ENCODE results near the gene CST4.
"Not testable (repeated sequence)": the region's sequence is repeated elsewhere in the genome, so short reads cannot be mapped to it uniquely, and the experiment has no call there.

CST4 gene

GRCh38 chr20:23691675-23692074 is 2.8 kb upstream of the CST4 start:
- no peak for DNase-seq
- TF ChIP-seq GATA1 (IDR thresholded peaks at IDR 0.05; ENCODE audit: low read depth, low read length) (no peak), POLR2A (IDR thresholded peaks at IDR 0.05; ENCODE audit: low read length) (no peak)

- TF ChIP-seq GATA1 (IDR thresholded peaks at IDR 0.05; ENCODE audit: low read depth, low read length) (no peak), POLR2A (IDR thresholded peaks at IDR 0.05; ENCODE audit: low read length) (no peak)
- no peak for DNase-seq
Observed at GRCh38 chr20:23690581-23690980, 1.7 kb upstream of the CST4 start.

GRCh38 chr20:23689399-23689690 is 507 bp upstream of the CST4 start:
- no peak for DNase-seq
- TF ChIP-seq GATA1 (IDR thresholded peaks at IDR 0.05; ENCODE audit: low read depth, low read length) (no peak), POLR2A (IDR thresholded peaks at IDR 0.05; ENCODE audit: low read length) (no peak)

GRCh38 chr20:23687986-23688385 is 852 bp downstream of the CST4 start:
- no peak for TF ChIP-seq POLR2A (IDR thresholded peaks at IDR 0.05; ENCODE audit: low read length)
- no peak for TF ChIP-seq GATA1 (IDR thresholded peaks at IDR 0.05; ENCODE audit: low read depth, low read length)

GRCh38 chr20:23686046-23686750 is 2.6 kb downstream of the CST4 start:
- TF ChIP-seq POLR2A (IDR thresholded peaks at IDR 0.05; ENCODE audit: low read length) = no peak
- no peak for TF ChIP-seq GATA1 (IDR thresholded peaks at IDR 0.05; ENCODE audit: low read depth, low read length)
- no peak for DNase-seq

More at GRCh38 chr20:23687986-23688385, 852 bp downstream of the CST4 start:
- DNase-seq = no peak

- not testable (repeated sequence) for DNase-seq
Observed at GRCh38 chr20:23685529-23685896, 3.3 kb downstream of the CST4 start.

- no peak for DNase-seq
- no peak for TF ChIP-seq GATA1 (IDR thresholded peaks at IDR 0.05; ENCODE audit: low read depth, low read length)
- TF ChIP-seq POLR2A (IDR thresholded peaks at IDR 0.05; ENCODE audit: low read length) = no peak
Observed at GRCh38 chr20:23684261-23684660, 4.6 kb downstream of the CST4 start.

- no peak for TF ChIP-seq GATA1 (IDR thresholded peaks at IDR 0.05; ENCODE audit: low read depth, low read length)
- TF ChIP-seq POLR2A (IDR thresholded peaks at IDR 0.05; ENCODE audit: low read length) = no peak
- DNase-seq = no peak
Observed at GRCh38 chr20:23683807-23684206, 5.0 kb downstream of the CST4 start.

- TF ChIP-seq GATA1 (IDR thresholded peaks at IDR 0.05; ENCODE audit: low read depth, low read length) = no peak
- no peak for TF ChIP-seq POLR2A (IDR thresholded peaks at IDR 0.05; ENCODE audit: low read length)
- no peak for DNase-seq
Observed at GRCh38 chr20:23683281-23683680, 5.6 kb downstream of the CST4 start.

GRCh38 chr20:23680146-23680545 is 8.7 kb downstream of the CST4 start:
- TF ChIP-seq GATA1 (IDR thresholded peaks at IDR 0.05; ENCODE audit: low read depth, low read length) (no peak), POLR2A (IDR thresholded peaks at IDR 0.05; ENCODE audit: low read length) (no peak)
- no peak for DNase-seq

GRCh38 chr20:23679133-23680092 is 9.4 kb downstream of the CST4 start:
- TF ChIP-seq GATA1 (IDR thresholded peaks at IDR 0.05; ENCODE audit: low read depth, low read length) (no peak), POLR2A (IDR thresholded peaks at IDR 0.05; ENCODE audit: low read length) (no peak)

GRCh38 chr20:23673209-23673608 is 15.6 kb downstream of the CST4 start:
- DNase-seq = no peak
- TF ChIP-seq POLR2A (IDR thresholded peaks at IDR 0.05; ENCODE audit: low read length) (no peak), GATA1 (IDR thresholded peaks at IDR 0.05; ENCODE audit: low read depth, low read length) (no peak)

More at GRCh38 chr20:23679133-23680092, 9.4 kb downstream of the CST4 start:
- DNase-seq = no peak

GRCh38 chr20:23672158-23672557 is 16.7 kb downstream of the CST4 start:
- TF ChIP-seq GATA1 (IDR thresholded peaks at IDR 0.05; ENCODE audit: low read depth, low read length) (no peak), POLR2A (IDR thresholded peaks at IDR 0.05; ENCODE audit: low read length) (no peak)
- DNase-seq = no peak

- no peak for TF ChIP-seq GATA1 (IDR thresholded peaks at IDR 0.05; ENCODE audit: low read depth, low read length)
- no peak for TF ChIP-seq POLR2A (IDR thresholded peaks at IDR 0.05; ENCODE audit: low read length)
- no peak for DNase-seq
Observed at GRCh38 chr20:23671479-23671878, 17.4 kb downstream of the CST4 start.

GRCh38 chr20:23670361-23670760 is 18.5 kb downstream of the CST4 start:
- DNase-seq = no peak

More at GRCh38 chr20:23670361-23670760, 18.5 kb downstream of the CST4 start:
- no peak for TF ChIP-seq GATA1 (IDR thresholded peaks at IDR 0.05; ENCODE audit: low read depth, low read length)
- TF ChIP-seq POLR2A (IDR thresholded peaks at IDR 0.05; ENCODE audit: low read length) = no peak
